ENCODE results near the gene LOXHD1. TPM values are rescaled to one million over a fixed set of nuclear protein-coding genes. Genes with fewer than 3 reads are reported as not detected.

The LOXHD1 gene
- total RNA-seq, 1 donor from 2014 or later = not detected

- no peaks in the 10 kb centered on the region for H3K9me3 Mint-ChIP-seq
- no peak overlapping the region for H3K4me3 Mint-ChIP-seq
- DNase-seq (ENCODE audit: low read depth, low spot score) = peak; percentile 45
- no peaks in the 10 kb centered on the region for H3K4me1 Mint-ChIP-seq
- H3K27me3 Mint-ChIP-seq (ENCODE audit: low read depth) = peaks cover 52% of the 10 kb centered on the region
- H3K36me3 Mint-ChIP-seq (ENCODE audit: low read depth) = no peaks in the 10 kb centered on the region
- H3K27ac Mint-ChIP-seq (ENCODE audit: unreplicated experiment) = no peak overlapping the region
- no peak for TF ChIP-seq CTCF (conservative IDR thresholded peaks at IDR 0.05)
Observed at GRCh38 chr18:46502444-46502843, 154.6 kb downstream of the LOXHD1 start.

DNA sequence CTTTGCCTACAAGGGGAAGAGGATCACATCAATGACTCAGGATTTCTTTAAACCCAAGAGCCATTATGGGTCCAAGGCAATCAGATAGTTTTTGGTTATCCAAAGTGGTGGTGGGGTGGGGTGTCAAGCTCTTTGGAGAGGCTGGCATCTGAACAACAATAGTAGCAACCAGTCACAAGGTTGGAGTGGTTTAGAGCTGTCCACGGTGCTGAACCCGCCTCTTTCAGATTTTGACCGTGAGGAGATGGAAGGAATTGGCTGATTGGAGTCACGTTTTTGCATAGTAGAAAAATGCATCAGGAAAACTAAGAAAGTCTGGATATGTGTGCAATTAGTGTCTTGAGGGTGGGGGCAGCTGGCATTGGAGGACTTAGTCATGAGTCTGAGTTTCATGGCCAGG is 159.9 kb downstream of the LOXHD1 start:
- Mint-ChIP-seq H3K27ac (ENCODE audit: unreplicated experiment) (no peak overlapping the region), H3K9me3 (no peaks in the 10 kb centered on the region)

DNA sequence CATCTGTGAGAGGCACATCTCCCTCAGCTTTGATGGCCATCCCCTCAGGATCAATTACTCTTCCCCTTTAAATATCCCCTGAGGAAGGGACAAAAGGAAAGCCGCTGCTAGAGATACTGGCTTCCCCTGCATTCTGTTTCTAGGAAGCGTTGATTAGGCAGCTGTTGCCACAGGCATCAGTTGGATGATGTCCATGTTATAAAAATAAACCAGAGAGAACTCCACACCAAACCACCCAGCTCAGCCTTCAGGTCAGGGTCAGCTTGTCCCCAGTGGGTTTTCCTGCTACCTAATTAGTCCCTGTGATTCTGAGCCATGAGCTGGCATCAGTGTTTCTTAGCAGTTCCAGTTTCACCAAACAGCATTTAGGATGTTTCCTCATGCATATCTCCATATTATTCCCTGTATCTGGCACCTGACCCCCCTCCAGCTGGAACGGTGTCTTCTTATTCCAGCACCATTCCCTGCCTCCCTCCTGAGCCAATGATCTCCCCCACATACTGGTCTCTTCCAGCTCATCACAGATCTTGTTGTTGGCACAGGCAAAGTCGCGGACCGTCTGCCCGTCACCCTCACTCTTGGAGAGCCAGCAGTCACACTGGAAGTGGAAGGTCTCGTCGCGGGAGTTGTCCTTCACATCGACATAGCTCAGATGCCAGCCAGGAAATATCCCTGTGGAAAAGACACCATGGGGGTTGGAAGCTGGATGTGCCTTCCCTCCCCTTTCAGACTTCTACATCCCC is 168.4 kb downstream of the LOXHD1 start:
- H3K9me3 Mint-ChIP-seq = no peaks in the 10 kb centered on the region
- peaks cover 4% of the 10 kb centered on the region for H3K4me1 Mint-ChIP-seq
- no peaks in the 10 kb centered on the region for H3K36me3 Mint-ChIP-seq (ENCODE audit: low read depth)
- DNase-seq (ENCODE audit: low read depth, low spot score) = no peak
- TF ChIP-seq CTCF (conservative IDR thresholded peaks at IDR 0.05) = no peak
- H3K4me3 Mint-ChIP-seq = no peak overlapping the region
- no peak overlapping the region for H3K27ac Mint-ChIP-seq (ENCODE audit: unreplicated experiment)
- peaks cover 38% of the 10 kb centered on the region for H3K27me3 Mint-ChIP-seq (ENCODE audit: low read depth)

More for the DNA sequence above, 159.9 kb downstream of the LOXHD1 start:
- DNase-seq (ENCODE audit: low read depth, low spot score) = peak; percentile 76
- Mint-ChIP-seq H3K27me3 (ENCODE audit: low read depth) (peaks cover 43% of the 10 kb centered on the region), H3K4me1 (no peaks in the 10 kb centered on the region), H3K36me3 (ENCODE audit: low read depth) (no peaks in the 10 kb centered on the region), H3K4me3 (no peak overlapping the region)
- TF ChIP-seq CTCF (conservative IDR thresholded peaks at IDR 0.05) = no peak

DNA sequence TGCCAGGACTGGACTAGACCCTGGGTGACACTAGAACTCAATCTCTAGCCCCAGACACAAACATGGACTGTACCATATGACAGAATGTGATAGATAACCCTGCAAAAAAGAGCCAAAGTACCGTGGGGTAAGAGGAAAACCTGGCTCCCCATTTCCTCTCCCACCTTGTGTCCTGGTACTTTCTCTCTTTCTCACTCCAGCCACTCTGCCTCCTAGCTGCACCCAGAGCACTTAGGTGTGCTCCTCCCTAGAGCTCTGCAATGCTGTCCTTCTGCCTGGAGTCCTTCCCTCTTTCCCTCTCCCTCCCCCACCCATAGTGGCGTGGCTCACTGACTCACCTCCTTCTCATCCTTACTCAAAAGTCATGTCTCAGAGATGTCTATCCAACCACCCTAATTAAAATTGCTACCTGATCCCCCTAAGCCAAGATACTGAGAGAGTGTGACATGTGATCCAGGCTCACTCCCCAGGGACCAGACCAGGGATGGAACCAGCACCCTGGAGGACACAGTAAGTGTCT is 171.3 kb downstream of the LOXHD1 start:
- Mint-ChIP-seq H3K4me1 (peaks cover 15% of the 10 kb centered on the region), H3K4me3 (no peak overlapping the region), H3K27ac (ENCODE audit: unreplicated experiment) (no peak overlapping the region), H3K27me3 (ENCODE audit: low read depth) (peaks cover 13% of the 10 kb centered on the region), H3K9me3 (no peaks in the 10 kb centered on the region), H3K36me3 (ENCODE audit: low read depth) (no peaks in the 10 kb centered on the region)
- no peak for DNase-seq (ENCODE audit: low read depth, low spot score)
- TF ChIP-seq CTCF (conservative IDR thresholded peaks at IDR 0.05) = no peak

GRCh38 chr18:46484971-46485370 is 172.0 kb downstream of the LOXHD1 start:
- TF ChIP-seq CTCF (conservative IDR thresholded peaks at IDR 0.05) = no peak
- H3K4me1 Mint-ChIP-seq = peaks cover 20% of the 10 kb centered on the region
- no peak overlapping the region for H3K27ac Mint-ChIP-seq (ENCODE audit: unreplicated experiment)
- no peak overlapping the region for H3K4me3 Mint-ChIP-seq
- H3K36me3 Mint-ChIP-seq (ENCODE audit: low read depth) = no peaks in the 10 kb centered on the region
- no peak for DNase-seq (ENCODE audit: low read depth, low spot score)
- H3K27me3 Mint-ChIP-seq (ENCODE audit: low read depth) = peaks cover 8% of the 10 kb centered on the region
- H3K9me3 Mint-ChIP-seq = no peaks in the 10 kb centered on the region

Measured in neural crest cell (in vitro differentiated cells).